Endothelial cell of umbilical vein (primary cell): Measurements from ENCODE around the gene UFSP2. TPM values are rescaled to one million over a fixed set of nuclear protein-coding genes. Genes with fewer than 3 reads are reported as not detected.

Experiments used
- BruUV-seq: library from RNA; stranded (reverse); fragments of 400-500 nt; replicated peaks from 2 replicates; lab custom pipeline; 2021; lab: Mats Ljungman, UMichigan
- CTCF ChIA-PET: fragments of 300-600, 350-600 bp; sonication (Branson Sonifier 250); formaldehyde crosslinking; loops from one replicate; lab custom pipeline; 2021; ENCODE audit warnings: antibody characterized with exemption, inconsistent platforms; lab: Charles Lee
- POLR2A ChIA-PET: fragments of 300-600, 350-600 bp; sonication (Branson Sonifier 250); formaldehyde crosslinking; loops from one replicate; lab custom pipeline; 2021; ENCODE audit warnings: antibody characterized with exemption, inconsistent platforms; lab: Charles Lee
- DNase-seq: peaks from one replicate; pipeline ENCODE4 v3.0.0-alpha.2; 2011; ENCODE audit warnings: low read depth, low spot score
- FAIRE-seq: peaks from 2 replicates; lab custom pipeline; 2011; peaks lifted over from hg19 to GRCh38; lab: Jason Lieb, UNC
- H2AFZ ChIP-seq: 2 replicates; pipeline ENCODE4 v1.6.0; 2012; ENCODE audit warnings: low read depth, low read length, control low read depth, inconsistent platforms
- H3K27ac ChIP-seq: 2 replicates; pipeline ENCODE4 v1.5.1; 2011; ENCODE audit warnings: low read depth, mild to moderate bottlenecking, control low read depth, low read length, moderate library complexity; ENCODE audit not compliant: insufficient read depth
- H3K27me3 ChIP-seq, 2 experiments: 2 replicates each; pipeline versions ENCODE4 v1.6.0 to v1.6.1; 2011; ENCODE audit warnings: low read length in 2 of 2, mixed read lengths in 1 of 2; ENCODE audit not compliant: control insufficient read depth in 2 of 2, insufficient read depth in 2 of 2
- H3K36me3 ChIP-seq, 2 experiments: 2 replicates in 1 of 2; 3 replicates in 1 of 2; pipeline ENCODE4 v1.5.1; 2011; ENCODE audit warnings: low read length in 2 of 2, mild to moderate bottlenecking in 1 of 2, moderate library complexity in 1 of 2; ENCODE audit not compliant: control insufficient read depth in 2 of 2, insufficient read depth in 2 of 2; ENCODE audit errors: extremely low read depth in 1 of 2
- H3K4me1 ChIP-seq: 3 replicates; pipeline ENCODE4 v1.5.1; 2011; ENCODE audit warnings: mild to moderate bottlenecking, low read length; ENCODE audit not compliant: control insufficient read depth, insufficient read depth; ENCODE audit errors: extremely low read depth
- H3K4me2 ChIP-seq: 2 replicates; pipeline ENCODE4 v1.6.1; 2011; ENCODE audit warnings: low read length, control low read depth, mixed read lengths; ENCODE audit not compliant: insufficient read depth
- H3K4me3 ChIP-seq, 3 experiments: fragments of 200-600 bp in 1 of 3; sonication (generic), shearing (Covaris generic) in 1 of 3; replicated peaks in 1 of 3; 2 replicates each; pipeline ENCODE4 v1.5.1; 2011 to 2016; ENCODE audit warnings: control low read depth in 3 of 3, low read length in 3 of 3, mild to moderate bottlenecking in 2 of 3, inconsistent platforms in 1 of 3, low read depth in 1 of 3, moderate library complexity in 1 of 3; ENCODE audit not compliant: insufficient read depth in 1 of 3
- H3K79me2 ChIP-seq: 2 replicates; pipeline ENCODE4 v1.6.0; 2012; ENCODE audit warnings: low read length, inconsistent platforms; ENCODE audit not compliant: control insufficient read depth, insufficient read depth
- H3K9ac ChIP-seq: replicated peaks from 2 replicates; pipeline ENCODE3; 2011; ENCODE audit warnings: low read length, control low read depth; ENCODE audit not compliant: insufficient read depth; ENCODE audit errors: extremely low read depth
- H3K9me1 ChIP-seq: replicated peaks from 3 replicates; pipeline ENCODE4 v1.6.0; 2011; ENCODE audit warnings: mild to moderate bottlenecking, low read length; ENCODE audit not compliant: control insufficient read depth, insufficient read depth; ENCODE audit errors: extremely low read depth
- H3K9me3 ChIP-seq: replicated peaks from 2 replicates; pipeline ENCODE4 v1.5.1; 2012; ENCODE audit warnings: low read length, inconsistent platforms; ENCODE audit not compliant: control insufficient read depth, insufficient read depth
- H4K20me1 ChIP-seq: replicated peaks from 2 replicates; pipeline ENCODE3; 2011; ENCODE audit warnings: mild to moderate bottlenecking, low read length; ENCODE audit not compliant: control insufficient read depth, insufficient read depth; ENCODE audit errors: extremely low read depth
- CTCF ChIP-seq, 2 donors: IDR thresholded peaks; 1 replicate in 1 of 2; 2 replicates in 1 of 2; pipeline ENCODE4 v1.5.1; 2011; ENCODE audit warnings: low read length in 2 of 2, mild to moderate bottlenecking in 2 of 2, moderate library complexity in 2 of 2, control low read depth in 1 of 2, inconsistent platforms in 1 of 2, low read depth in 1 of 2; ENCODE audit not compliant: insufficient read depth in 1 of 2; ENCODE audit errors: extremely low read depth in 1 of 2
- EZH2 ChIP-seq: IDR thresholded peaks from 2 replicates; pipeline ENCODE4 v1.6.1; 2012; ENCODE audit warnings: borderline replicate concordance, low read depth, mild to moderate bottlenecking, moderate library complexity, low read length, inconsistent platforms; ENCODE audit not compliant: severe bottlenecking
- FOS ChIP-seq: IDR thresholded peaks from 2 replicates; pipeline ENCODE4 v1.6.1; 2011; ENCODE audit warnings: mild to moderate bottlenecking, low read length, moderate library complexity, borderline replicate concordance; ENCODE audit not compliant: insufficient read depth
- GATA2 ChIP-seq: IDR thresholded peaks from 2 replicates; pipeline ENCODE4 v1.7.0; 2011; ENCODE audit warnings: low read depth, mild to moderate bottlenecking, moderate library complexity, mixed read lengths, low read length; ENCODE audit not compliant: insufficient read length, insufficient read depth
- JUN ChIP-seq: IDR thresholded peaks from 2 replicates; pipeline ENCODE4 v1.6.1; 2011; ENCODE audit warnings: borderline replicate concordance, low read depth; ENCODE audit not compliant: insufficient read length, insufficient read depth
- MAX ChIP-seq: IDR thresholded peaks from 2 replicates; pipeline ENCODE4 v1.6.1; 2011; ENCODE audit not compliant: insufficient read depth, insufficient read length
- MYC ChIP-seq: IDR thresholded peaks from one replicate; pipeline ENCODE4 v1.6.1; 2011; ENCODE audit warnings: mild to moderate bottlenecking, low read depth, low read length
- POLR2A ChIP-seq: IDR thresholded peaks from 2 replicates; pipeline ENCODE4 v1.6.1; 2012; ENCODE audit warnings: low read depth, mild to moderate bottlenecking, control low read depth, low read length
- POLR2AphosphoS5 ChIP-seq: IDR thresholded peaks from 2 replicates; pipeline ENCODE4 v1.6.1; 2012; ENCODE audit warnings: low read depth, mild to moderate bottlenecking, control low read depth, low read length, moderate library complexity; ENCODE audit not compliant: insufficient read depth
- dilution Hi-C: fragments of 300-500 bp; cut with MboI; formaldehyde crosslinking; loops from one replicate; pipeline ENCODE4 v1.15.0; 2019; ENCODE audit warnings: low sequenced_read_pairs; ENCODE audit not compliant: extremely low pct_ligation_motif_present
- intact Hi-C: fragments of 100-400 bp; cut with micrococcal nuclease; formaldehyde crosslinking; loops from one replicate; pipeline ENCODE4 v1.10.0; 2022
- polyA plus RNA-seq, 4 experiments: library from polyadenylated mRNA; depleted of rRNA in 3 of 4; stranded (reverse) in 3 of 4; unstranded in 1 of 4; fragments of >200 nt; gene quantifications; 2 replicates each; pipeline versions ENCODE4 v1.2.1 to v1.2.3, GENCODE V29; 2011 to 2012; ENCODE audit warnings: missing spikeins in 1 of 4
- total RNA-seq: library from RNA; stranded (reverse); gene quantifications from 2 replicates; pipeline ENCODE4 v1.2.3, GENCODE V29; 2021

Gene UFSP2
- total and polyA plus RNA-seq, 2 donors (not counting 3 experiments of a cell fraction or from before 2014, with no cell fraction given): 25.2 to 26.7 TPM

- FAIRE-seq (no peak), DNase-seq (no peak)
- Histone ChIP-seq H3K27ac (no peak overlapping the region), H3K79me2 (no peaks in the 10 kb centered on the region), H3K4me2 (no peak overlapping the region), H3K9me1 (no peaks in the 10 kb centered on the region), H3K27me3 (no peaks in the 10 kb centered on the region), H3K4me1 (peaks cover 10% of the 10 kb centered on the region), H3K9ac (no peak overlapping the region), H2AFZ (no peak overlapping the region), H3K9me3 (no peaks in the 10 kb centered on the region), H3K4me3 (no peak overlapping the region), H3K36me3 (no peaks in the 10 kb centered on the region), H4K20me1 (no peaks in the 10 kb centered on the region)
- ChIA-PET CTCF (interaction anchor here (0.9 kb wide), 1 partner anchor 207 kb away, joined by 3 read pairs; no protein-coding TSS in a partner anchor), POLR2A (no interaction called here)
- TF ChIP-seq GATA2 (no peak), POLR2AphosphoS5 (no peak), POLR2A (no peak), FOS (no peak), JUN (no peak), EZH2 (no peak), MAX (no peak), CTCF (IDR thresholded peaks at IDR 0.05; ENCODE audit: extremely low read depth in 1 of 2, insufficient read depth in 1 of 2, low read depth in 1 of 2, low read length in 2 of 2) (no peak), MYC (no peak)
- intact Hi-C loops (no loop called here), dilution Hi-C loops (loop anchor here (25.0 kb wide), 1 partner anchor 104 kb away; no protein-coding TSS in a partner anchor)
- no TSS peak for BruUV-seq
Measured at GRCh38 chr4:185390941-185391340, 34.8 kb downstream of the UFSP2 start.
